Lung (tissue), 12 donors: ENCODE data around the gene LTBP1. TPM values are rescaled to one million over a fixed set of nuclear protein-coding genes. Genes with fewer than 3 reads are reported as not detected.

Experiments
- ATAC-seq: fragments of 200-7000 bp; cut with Tn5 transposase; one replicate; pipeline ENCODE4 v1.9.1; 2020; ENCODE audit warnings: moderate number of reproducible peaks; ENCODE audit not compliant: insufficient read depth, low FRiP score
- DNase-seq, 3 donors: peaks; one replicate each; pipeline ENCODE4 v3.0.0-alpha.2; 2013 to 2017
- H3K27ac ChIP-seq, 2 donors: one replicate each; pipeline ENCODE4 v1.5.1; 2013; ENCODE audit warnings: mild to moderate bottlenecking in 2 of 2, moderate library complexity in 2 of 2, control low read depth in 1 of 2, inconsistent platforms in 1 of 2, low read depth in 1 of 2, low read length in 1 of 2
- H3K27me3 ChIP-seq, 3 donors: one replicate each; pipeline ENCODE4 v1.5.1; 2013; ENCODE audit warnings: low read length in 2 of 3; ENCODE audit not compliant: control insufficient read depth in 3 of 3, insufficient read depth in 3 of 3
- H3K36me3 ChIP-seq, 4 donors: one replicate each; pipeline ENCODE4 v1.5.1; 2013; ENCODE audit warnings: low read length in 4 of 4, mild to moderate bottlenecking in 1 of 4, moderate library complexity in 1 of 4; ENCODE audit not compliant: control insufficient read depth in 4 of 4, insufficient read depth in 4 of 4
- H3K4me1 ChIP-seq, 5 donors: one replicate each; pipeline ENCODE4 v1.5.1; 2013; ENCODE audit warnings: low read length in 5 of 5, mild to moderate bottlenecking in 2 of 5, moderate library complexity in 1 of 5; ENCODE audit not compliant: control insufficient read depth in 5 of 5, insufficient read depth in 5 of 5
- H3K4me3 ChIP-seq: one replicate; pipeline ENCODE4 v1.5.1; 2013; ENCODE audit warnings: mild to moderate bottlenecking, control low read depth, moderate library complexity
- H3K9ac ChIP-seq, 2 donors: one replicate each; pipeline ENCODE4 v1.5.1; 2013; ENCODE audit warnings: low read length in 2 of 2, control low read depth in 1 of 2; ENCODE audit not compliant: insufficient read depth in 1 of 2
- H3K9me3 ChIP-seq, 4 donors: one replicate each; pipeline ENCODE4 v1.5.1; 2013; ENCODE audit warnings: low read length in 3 of 4, mild to moderate bottlenecking in 1 of 4, moderate library complexity in 1 of 4; ENCODE audit not compliant: control insufficient read depth in 4 of 4, insufficient read depth in 3 of 4
- WGBS, 2 donors: extraction: QIAGEN DNeasy Blood & Tissue Kit; methylation state at CpG; one replicate each; pipeline ENCODE4 v1.1.7; 2013; 5-methylcytosine and 5-hydroxymethylcytosine counted together
- polyA plus RNA-seq, 2 donors: library from polyadenylated mRNA; stranded (reverse); fragments of 200-250 nt; gene quantifications; one replicate each; pipeline ENCODE4 v1.2.1, GENCODE V29; 2013
- total RNA-seq, 2 donors: library from RNA; depleted of rRNA in 1 of 2; stranded (reverse); fragments of >200 nt in 1 of 2; gene quantifications; one replicate each; pipeline ENCODE4 v1.2.1, GENCODE V29; 2014 to 2021
- TF ChIP-seq, protein P1 (sequence below): IDR thresholded peaks from 2 replicates; pipeline ENCODE4 v1.5.1; 2012; ENCODE audit warnings: mild to moderate bottlenecking; ENCODE audit errors: control extremely low read depth, extremely low read depth
- donor health status: control.
- donor health status: control.
- donor health status: Bipolar disorder and iron deficiency.
- donor health status: healthy.
- donor health status: DM: yes; HTN: yes; CAD: no.

Gene LTBP1
- total and polyA plus RNA-seq, 4 donors, result 8.8 to 57.4 (median 28.6) TPM

DNA sequence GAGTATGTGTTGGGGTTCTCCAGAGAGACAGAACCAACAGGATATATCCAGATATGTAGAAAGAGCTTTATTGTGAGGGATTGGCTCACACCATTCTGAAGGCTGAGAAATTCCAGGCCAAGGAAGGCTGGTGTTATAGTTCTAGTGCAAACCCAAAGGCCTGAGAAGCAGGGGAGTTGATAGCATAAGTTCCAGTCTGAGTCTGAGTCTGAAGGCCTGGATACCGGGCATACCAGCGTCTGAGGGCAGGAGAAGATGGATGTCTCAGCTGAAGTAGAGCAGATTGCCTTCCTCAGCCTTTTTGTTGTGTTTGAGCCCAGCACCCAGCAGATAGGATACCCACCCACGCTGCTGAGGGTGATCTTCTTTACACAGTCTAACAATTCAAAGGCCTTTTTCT, 318.0 kb downstream of the LTBP1 start:
- TF ChIP-seq, protein P1, sequence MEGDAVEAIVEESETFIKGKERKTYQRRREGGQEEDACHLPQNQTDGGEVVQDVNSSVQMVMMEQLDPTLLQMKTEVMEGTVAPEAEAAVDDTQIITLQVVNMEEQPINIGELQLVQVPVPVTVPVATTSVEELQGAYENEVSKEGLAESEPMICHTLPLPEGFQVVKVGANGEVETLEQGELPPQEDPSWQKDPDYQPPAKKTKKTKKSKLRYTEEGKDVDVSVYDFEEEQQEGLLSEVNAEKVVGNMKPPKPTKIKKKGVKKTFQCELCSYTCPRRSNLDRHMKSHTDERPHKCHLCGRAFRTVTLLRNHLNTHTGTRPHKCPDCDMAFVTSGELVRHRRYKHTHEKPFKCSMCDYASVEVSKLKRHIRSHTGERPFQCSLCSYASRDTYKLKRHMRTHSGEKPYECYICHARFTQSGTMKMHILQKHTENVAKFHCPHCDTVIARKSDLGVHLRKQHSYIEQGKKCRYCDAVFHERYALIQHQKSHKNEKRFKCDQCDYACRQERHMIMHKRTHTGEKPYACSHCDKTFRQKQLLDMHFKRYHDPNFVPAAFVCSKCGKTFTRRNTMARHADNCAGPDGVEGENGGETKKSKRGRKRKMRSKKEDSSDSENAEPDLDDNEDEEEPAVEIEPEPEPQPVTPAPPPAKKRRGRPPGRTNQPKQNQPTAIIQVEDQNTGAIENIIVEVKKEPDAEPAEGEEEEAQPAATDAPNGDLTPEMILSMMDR, result no peak
- ATAC-seq, result no peak
- H3K9ac ChIP-seq, result no peak overlapping the region
- H3K36me3 ChIP-seq, result peaks cover 0 to 15% (median 0%) of the 10 kb centered on the region in 4 donors
- no peaks in the 10 kb centered on the region for H3K27me3 ChIP-seq
- DNase-seq, result no peak
- H3K27ac ChIP-seq, result peak overlapping the region in 1 of 2 donors; percentile 47
- H3K9me3 ChIP-seq, result peaks cover 0 to 13% (median 0%) of the 10 kb centered on the region in 4 donors
- WGBS, 2 donors, result 89 to 98% methylated on average over 3 of the region's 3 CpGs
- no peak overlapping the region for H3K4me3 ChIP-seq
- H3K4me1 ChIP-seq, result peaks cover 0 to 9% (median 0%) of the 10 kb centered on the region in 5 donors

DNA sequence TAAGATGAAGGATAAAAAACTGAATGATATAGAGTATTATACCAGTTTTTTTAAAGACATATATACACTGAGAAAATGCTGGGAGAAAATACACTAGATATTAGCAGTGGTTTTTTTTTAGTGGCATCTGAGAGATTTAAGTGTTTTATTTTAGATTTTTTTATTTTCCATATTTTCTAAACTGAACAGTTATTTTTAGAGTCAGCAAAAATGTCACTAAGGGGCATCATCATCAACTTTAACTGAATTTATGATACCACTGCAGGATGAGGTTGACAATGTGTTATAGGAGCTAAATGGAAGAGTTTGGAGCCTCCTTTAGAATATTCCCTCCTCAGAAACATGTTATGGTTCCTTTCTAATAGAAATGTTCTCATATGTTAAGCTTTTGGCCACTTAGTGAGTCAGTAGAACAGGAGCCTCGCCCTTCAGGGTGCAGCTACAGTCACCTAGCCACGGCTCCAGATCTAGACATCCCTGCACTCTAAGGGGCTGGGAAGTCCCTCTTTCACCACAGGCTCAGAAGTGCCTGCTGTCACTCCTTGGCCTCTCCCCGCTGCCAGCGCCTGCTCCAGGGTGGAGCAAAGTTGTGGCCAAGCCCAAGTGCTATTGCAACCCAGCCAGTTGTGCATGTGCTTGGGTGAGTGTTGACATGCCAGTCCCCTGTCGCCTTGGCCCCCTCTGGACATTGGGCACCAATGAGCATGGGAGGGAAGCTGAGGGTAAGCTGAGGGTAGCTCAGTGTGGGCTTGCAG, 319.0 kb downstream of the LTBP1 start:
- TF ChIP-seq, protein P1, result no peak
- H3K27ac ChIP-seq, result no peak overlapping the region
- no peak for ATAC-seq
- 88 to 94% methylated on average over 5 of the region's 5 CpGs for WGBS, 2 donors
- no peak overlapping the region for H3K9ac ChIP-seq
- H3K4me1 ChIP-seq, result peaks cover 0 to 9% (median 0%) of the 10 kb centered on the region in 5 donors
- peaks cover 0 to 13% (median 0%) of the 10 kb centered on the region in 4 donors for H3K9me3 ChIP-seq
- H3K36me3 ChIP-seq, result peaks cover 0 to 15% (median 0%) of the 10 kb centered on the region in 4 donors
- no peak overlapping the region for H3K4me3 ChIP-seq
- no peaks in the 10 kb centered on the region for H3K27me3 ChIP-seq
- DNase-seq, result no peak

DNA sequence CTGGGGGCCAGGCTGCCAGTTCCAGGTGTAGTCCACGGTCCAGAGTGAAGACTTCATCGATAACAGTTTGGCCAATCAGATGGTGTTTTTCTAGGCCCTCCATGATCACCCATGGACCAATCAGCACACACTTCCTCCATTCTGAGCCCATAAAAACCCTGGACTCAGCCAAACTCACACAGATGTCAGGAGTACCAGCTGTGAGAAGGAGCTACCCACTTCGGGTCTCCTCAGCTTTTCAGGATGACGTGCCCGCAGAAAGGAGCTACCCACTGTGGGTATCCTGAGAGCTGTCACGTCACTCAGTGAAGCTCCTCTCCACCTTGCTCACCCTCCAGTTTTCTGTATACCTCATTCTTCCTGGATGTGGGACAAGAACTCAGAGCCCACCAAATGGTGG, 319.7 kb downstream of the LTBP1 start:
- peaks cover 0 to 15% (median 0%) of the 10 kb centered on the region in 4 donors for H3K36me3 ChIP-seq
- ATAC-seq, result no peak
- H3K9me3 ChIP-seq, result peaks cover 0 to 13% (median 0%) of the 10 kb centered on the region in 4 donors
- peaks cover 0 to 9% (median 0%) of the 10 kb centered on the region in 5 donors for H3K4me1 ChIP-seq
- no peak for DNase-seq
- H3K9ac ChIP-seq, result no peak overlapping the region
- no peaks in the 10 kb centered on the region for H3K27me3 ChIP-seq
- H3K4me3 ChIP-seq, result no peak overlapping the region
- whole genome bisulfite sequencing, 2 donors, result 97% methylated on average over 6 of the region's 6 CpGs
- no peak overlapping the region for H3K27ac ChIP-seq
- TF ChIP-seq, protein P1, result no peak
